Suppressor macrophage treated with lipopolysaccharide for 4 hours (primary cell): ENCODE measurements around the gene BCAS1.
A peak's percentile ranks its signal among the peaks of the same experiment; 100 is the strongest.

Experiments
- DNase-seq: peaks from one replicate; pipeline ENCODE4 v3.0.0-alpha.2; 2020

The BCAS1 gene, protein sequence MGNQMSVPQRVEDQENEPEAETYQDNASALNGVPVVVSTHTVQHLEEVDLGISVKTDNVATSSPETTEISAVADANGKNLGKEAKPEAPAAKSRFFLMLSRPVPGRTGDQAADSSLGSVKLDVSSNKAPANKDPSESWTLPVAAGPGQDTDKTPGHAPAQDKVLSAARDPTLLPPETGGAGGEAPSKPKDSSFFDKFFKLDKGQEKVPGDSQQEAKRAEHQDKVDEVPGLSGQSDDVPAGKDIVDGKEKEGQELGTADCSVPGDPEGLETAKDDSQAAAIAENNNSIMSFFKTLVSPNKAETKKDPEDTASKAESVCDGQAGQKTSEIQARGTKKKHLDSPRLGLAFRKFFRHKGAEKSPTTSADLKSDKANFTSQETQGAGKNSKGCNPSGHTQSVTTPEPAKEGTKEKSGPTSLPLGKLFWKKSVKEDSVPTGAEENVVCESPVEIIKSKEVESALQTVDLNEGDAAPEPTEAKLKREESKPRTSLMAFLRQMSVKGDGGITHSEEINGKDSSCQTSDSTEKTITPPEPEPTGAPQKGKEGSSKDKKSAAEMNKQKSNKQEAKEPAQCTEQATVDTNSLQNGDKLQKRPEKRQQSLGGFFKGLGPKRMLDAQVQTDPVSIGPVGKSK

DNA sequence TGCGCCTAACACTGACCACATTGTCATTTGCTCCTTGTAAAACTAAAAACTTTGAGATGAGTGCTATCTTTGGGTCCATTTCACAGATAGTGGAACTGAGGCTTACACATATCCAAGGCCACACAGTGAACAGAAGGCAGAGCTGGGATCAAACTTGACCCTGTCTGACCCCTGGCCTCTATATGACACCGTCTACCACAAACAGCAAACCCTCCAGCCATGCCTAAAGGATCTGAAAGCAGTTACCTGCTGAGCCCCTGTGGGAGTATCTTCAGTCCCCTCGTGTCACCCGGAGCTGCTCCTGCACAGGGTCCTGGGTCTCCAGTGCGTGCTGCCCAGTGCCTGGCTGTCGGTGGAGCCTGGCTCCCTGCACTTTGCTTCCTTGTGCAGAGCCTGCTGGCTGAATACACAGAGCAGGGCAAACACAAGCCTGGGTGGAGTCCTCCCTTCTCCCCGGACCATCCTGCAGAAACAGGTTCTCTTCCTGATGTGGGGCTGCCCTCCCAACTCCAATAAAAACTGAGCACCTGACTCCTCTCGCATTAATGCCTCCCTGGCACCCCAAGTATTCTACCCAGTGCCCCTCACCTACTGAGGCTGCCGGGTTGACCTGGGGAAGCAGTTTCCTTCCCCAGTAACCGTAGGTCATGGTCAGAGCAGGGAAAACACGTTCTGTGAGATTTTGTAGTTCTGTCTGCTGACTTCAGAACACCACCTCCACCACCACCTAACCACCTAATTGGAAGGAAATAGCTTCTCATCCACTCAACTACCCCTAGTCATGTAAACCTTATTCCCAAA, at the start of gene BCAS1:
Gene BCAS1, minus strand, starts transcription at position 408 of the 801 bp plus-strand sequence. CDS start 11,876 bp downstream, outside the sequence.
- no peak for DNase-seq

GRCh38 chr20:54119744-54120143, 49.4 kb upstream of the BCAS1 start:
- no peak for DNase-seq

DNA sequence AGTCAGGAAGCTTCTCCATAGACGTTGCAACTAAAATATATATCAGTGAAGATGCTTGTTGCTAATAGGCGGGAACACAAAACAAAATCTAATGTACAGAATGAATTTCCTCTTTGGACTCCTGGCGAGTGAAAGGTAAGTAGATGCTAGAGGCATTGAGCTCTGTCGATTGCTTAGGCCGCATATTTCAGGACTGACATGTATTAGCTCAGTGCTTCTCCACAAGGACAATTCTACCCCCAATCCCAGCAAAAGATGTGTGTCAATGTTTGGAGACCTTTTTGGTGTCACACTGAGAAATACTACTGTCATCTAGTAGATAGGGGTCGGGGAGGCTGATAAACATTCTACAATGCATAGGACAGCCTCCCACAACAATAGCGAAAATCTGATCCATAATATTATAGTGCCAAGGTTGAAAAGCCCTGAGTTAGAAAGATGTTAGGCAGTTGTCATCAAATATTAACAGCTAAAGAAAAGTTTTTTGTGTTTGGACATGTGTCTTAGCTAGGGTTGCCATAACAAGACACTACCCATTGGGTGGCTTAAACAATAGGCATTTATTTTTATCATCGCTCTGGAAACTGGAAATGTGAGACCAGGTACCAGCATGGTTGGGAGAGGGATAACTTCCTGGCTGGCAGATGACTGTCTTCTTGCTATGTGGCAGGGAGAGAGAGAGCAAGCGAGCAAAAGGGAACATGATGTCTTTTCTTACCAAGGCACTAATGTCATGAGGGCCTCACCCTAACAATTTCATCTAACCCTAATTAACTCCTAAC, 48.0 kb upstream of the BCAS1 start:
- no peak for DNase-seq

GRCh38 chr20:54116550-54117235, 46.3 kb upstream of the BCAS1 start:
- no peak for DNase-seq

- DNase-seq: peak; percentile 43
Measured at GRCh38 chr20:54115172-54115854, 44.9 kb upstream of the BCAS1 start.

DNA sequence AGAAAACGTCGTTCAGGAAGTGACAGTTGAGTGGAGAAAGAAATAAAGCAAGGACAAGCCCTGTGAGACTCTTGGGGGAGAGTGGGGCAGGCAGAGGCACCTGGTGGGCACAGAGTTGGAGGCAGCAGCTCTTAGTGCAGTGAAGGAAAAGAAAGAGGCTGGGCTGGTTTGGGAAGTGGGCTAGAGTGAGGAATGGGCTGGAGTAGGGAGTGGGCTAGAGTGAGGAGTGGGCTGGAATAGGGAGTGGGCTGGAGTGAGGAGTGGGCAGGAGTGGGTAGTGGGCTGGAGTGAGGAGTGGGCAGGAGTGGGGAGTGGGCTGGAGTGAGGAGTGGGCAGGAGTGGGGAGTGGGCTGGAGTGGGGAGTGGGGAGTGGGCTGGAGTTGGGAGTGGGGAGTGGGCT, 43.7 kb upstream of the BCAS1 start:
- no peak for DNase-seq

GRCh38 chr20:54113566-54113965, 43.2 kb upstream of the BCAS1 start:
- no peak for DNase-seq

GRCh38 chr20:54112221-54112884, 42.0 kb upstream of the BCAS1 start:
- no peak for DNase-seq

GRCh38 chr20:54111460-54111859, 41.1 kb upstream of the BCAS1 start:
- no peak for DNase-seq

DNA sequence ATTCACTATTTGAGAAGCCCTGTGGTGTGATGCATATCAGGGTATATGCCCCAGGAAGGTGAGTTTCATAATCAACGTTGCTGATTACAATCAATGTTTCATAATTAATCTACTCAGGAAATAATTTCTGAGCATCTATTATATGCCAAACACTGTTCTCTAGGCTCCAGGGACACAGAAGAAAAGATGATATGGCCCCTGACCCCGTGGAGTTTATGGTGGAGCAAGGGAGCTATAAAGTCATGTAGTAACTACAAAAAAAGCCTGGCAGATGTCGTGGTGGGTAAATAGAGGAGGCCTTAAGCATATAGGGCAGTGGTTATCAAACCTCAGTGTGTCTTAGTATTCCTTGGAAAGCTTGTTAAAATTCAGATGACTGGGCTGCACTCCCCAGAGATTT, 40.1 kb upstream of the BCAS1 start:
- DNase-seq: no peak

DNA sequence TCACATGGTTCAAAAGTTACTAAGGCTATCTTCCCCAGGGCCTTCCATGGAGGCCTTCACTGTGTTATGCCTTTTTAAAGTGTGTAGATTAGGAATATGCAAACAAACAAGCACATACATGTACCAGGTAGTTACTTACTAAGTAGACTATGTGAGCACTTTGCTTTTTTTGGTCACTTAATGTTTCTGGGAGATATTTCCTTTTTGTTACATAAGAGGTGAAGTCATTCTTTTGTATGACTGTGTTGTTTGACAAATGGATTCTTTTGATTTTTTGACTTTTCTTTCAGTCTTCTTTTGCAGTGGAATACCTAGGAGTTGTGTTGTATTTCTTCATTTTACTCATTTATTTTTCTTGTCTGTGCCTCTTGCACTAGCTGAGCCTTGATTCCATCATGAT, 39.6 kb upstream of the BCAS1 start:
- DNase-seq: no peak

DNA sequence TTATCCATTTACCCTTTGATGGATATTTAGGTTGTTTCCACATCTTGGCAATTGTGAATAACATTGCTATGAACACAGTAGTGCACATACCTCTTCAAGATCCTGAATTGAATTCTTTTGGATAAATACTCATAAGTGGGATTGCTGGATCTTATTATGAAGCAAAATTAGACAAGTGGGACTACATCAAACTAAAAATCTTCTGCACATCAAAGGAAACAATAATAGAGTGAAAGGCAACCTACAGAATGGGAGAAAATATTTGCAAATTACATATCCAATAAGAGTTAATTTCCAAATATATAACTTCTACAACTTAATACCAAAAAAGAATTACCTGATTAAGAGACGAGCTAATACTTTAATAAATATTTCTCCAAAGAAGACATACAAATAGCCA, 38.4 kb upstream of the BCAS1 start:
- no peak for DNase-seq

DNA sequence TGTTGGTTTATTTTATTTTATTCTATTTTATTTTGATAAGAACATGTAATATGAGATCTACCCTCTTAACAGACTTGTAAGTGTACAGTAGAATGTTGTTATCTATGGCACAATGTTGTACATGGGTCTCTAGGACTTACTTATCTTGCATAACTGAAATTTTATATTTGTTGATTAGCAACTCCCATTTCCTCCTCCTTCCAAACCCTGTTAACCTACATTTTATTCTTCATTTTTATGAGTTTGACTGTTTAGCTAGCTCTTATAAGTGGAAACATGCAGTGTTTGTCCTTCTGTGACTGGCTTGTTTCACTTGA, 37.9 kb upstream of the BCAS1 start:
- DNase-seq: no peak

DNA sequence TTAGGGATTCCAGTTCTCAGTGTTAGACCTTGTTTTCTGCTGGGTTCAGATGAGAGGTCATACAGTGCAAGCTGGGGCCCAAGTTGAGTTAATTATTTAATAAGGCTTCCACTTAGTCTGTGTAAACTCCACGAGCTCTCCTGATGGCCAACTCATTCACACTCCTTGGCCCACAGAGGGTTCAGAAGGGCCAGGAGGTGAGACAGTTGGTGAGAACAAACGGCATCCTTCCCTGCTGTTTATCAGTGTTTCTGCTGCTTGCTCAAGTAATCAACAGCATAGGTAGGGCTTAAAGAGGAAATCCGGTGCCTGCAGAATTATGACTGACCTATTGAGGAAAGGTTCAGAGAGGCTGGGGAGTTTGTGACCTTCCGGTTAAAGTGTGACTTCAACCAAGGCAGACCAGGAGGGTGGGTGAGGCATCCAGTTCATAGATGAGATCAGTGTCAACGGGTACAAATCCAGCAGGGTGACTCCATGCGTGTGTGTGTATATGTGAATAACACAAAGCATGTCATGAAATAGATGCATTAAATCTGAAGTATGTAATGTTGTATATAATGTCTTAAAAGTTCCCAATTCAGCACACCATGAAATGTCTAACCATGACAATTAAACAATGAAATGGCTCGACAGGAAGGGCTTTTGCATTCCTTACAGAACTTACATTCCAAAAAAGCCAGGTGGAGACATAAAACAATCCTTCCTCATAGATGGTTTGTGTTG, 37.4 kb upstream of the BCAS1 start:
- no peak for DNase-seq

GRCh38 chr20:54107181-54107580, 36.8 kb upstream of the BCAS1 start:
- DNase-seq: no peak

DNA sequence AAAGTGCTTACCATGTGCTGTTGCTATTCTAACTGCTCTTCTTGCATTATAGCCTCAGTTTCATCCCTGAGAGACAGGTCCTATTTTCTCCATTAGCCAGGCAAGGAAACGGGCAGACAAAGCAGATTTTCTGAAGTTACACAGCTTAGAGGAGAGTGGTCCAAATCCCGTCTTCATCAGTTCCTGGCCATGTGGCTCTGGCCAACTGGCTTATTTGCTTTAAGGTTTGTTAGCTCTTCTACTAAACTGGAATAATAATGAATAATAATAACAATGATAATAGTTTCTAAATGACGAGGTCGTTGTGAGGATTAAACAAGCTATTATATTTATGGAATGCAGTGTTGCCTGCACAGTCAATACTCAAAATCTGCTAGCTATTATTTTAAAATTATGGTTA, 35.8 kb upstream of the BCAS1 start:
- no peak for DNase-seq

DNA sequence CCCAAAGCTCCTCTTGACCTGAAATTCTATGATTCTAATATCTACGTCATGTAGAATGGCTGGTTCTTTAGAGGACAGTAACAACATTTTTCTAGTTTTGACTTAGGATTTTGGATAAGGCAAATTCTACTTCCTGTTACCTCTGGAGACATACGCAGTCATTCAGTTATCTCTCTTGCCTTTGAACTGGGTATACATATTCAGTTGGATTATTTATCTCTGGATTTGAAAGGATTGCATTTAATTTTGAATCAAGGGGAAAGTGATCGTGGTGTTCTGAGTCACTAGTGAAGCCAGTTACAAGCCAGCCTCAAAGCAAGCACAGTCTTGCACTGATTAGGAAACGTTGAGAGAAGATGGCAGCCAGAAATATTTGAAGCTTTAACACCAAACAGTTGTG, 35.3 kb upstream of the BCAS1 start:
- DNase-seq: no peak

GRCh38 chr20:54104781-54105180, 34.4 kb upstream of the BCAS1 start:
- no peak for DNase-seq

GRCh38 chr20:54103762-54104600, 33.6 kb upstream of the BCAS1 start:
- DNase-seq: no peak
